Stimulated activated naive CD4-positive, alpha-beta T cell (primary cell): ENCODE data around the gene MORN2.
A peak's percentile ranks its signal among the peaks of the same experiment; 100 is the strongest.
"Not testable (repeated sequence)": the region's sequence is repeated elsewhere in the genome, so short reads cannot be mapped to it uniquely, and the experiment has no call there.

Source experiments
- DNase-seq, 6 experiments: peaks; one replicate each; lab custom pipeline; 2025; lab: John Stamatoyannopoulos, UW

MORN2 gene

DNA sequence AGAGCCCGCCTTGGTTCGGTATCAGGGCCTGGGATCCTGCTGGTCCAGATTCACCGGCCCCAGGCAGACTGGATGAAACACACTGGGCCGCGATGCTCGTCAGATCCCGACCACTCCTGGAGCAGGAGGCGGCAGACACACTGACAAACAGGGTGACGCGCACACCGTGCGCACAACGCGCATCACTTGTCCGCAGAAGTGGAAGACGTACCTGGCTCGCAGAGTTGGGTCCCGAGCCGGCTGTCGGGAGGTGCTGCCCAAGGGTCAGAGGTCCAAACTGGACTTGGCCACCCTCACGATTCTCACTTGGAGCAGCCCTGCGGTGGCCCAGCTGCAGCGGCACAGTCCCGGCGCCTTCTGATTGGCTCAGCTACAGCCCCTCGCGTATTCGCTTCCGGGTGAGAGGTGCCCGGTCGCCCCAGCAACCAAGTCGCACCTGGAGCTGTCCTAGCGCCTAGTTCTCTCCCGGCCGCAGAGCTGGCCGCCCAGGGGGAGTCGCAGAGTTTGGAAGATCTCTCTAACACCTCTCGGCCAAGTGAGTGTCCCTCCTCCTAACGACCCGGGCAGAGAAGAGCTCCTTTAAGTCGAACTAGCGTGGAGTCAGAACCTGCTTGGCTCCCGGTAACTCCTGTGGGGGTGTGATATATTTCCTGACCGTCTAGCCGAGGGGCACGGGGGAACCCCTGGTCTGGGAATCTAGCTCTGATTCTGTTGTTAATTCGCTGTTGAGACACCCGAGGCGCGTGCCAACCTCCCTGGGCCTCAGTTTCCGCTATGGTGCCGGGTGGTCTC lies at the start of gene MORN2, which contains the start of gene DHX57:
Gene MORN2, plus strand, starts transcription at position 401 of the 792 bp plus-strand sequence.
Gene DHX57, minus strand, starts transcription at position 359 of the 792 bp plus-strand sequence. CDS start 7,529 bp downstream, outside the sequence.
- peak; percentile 58 to 81 (median 71) for DNase-seq

DNA sequence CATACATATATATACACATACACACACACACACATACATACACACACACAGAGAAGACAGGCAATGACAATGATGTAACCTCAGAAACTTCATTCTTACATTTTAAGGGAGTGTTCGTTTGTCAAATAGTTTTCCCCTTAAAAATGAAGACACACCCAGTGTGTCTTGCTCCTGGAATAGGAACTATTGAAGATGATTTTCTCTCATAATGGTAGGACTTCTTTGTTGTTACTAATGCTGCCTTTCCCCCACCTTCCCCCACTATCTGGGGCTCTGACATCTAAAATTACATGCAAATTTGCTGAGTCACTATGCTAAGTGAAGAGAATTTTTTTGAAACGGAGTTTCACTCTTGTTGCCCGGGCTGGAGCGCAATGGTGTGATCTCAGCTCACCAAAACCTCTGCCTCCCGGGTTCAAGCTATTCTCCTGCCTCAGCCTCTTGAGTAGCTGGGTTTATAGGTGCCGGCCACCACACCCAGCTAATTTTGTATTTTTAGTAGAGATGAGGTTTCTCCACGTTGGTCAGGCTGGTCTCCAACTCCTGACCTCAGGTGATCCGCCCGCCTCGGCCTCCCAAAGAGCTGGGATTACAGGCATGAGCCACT lies 48.1 kb upstream of the MORN2 start:
- not testable (repeated sequence) for DNase-seq

DNA sequence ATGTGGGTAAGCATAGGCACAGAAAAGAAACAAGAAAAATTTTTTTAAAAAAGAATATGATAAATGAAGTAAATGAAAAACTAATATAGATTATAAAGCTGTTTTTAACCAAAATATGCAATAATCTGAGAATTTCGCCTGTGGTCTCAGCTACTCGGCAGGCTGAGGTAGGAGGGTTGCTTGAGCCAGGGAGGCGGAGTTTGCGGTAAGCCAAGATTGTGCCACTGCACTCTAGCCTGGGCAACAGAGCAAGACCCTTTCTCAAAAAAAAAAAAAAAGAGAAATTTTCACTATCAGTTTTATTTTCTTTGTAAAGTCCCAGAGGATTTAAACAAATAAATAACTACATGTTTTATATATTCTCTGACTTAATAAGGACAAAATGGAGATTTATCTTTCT lies 47.3 kb upstream of the MORN2 start:
- DNase-seq, result no peak

DNA sequence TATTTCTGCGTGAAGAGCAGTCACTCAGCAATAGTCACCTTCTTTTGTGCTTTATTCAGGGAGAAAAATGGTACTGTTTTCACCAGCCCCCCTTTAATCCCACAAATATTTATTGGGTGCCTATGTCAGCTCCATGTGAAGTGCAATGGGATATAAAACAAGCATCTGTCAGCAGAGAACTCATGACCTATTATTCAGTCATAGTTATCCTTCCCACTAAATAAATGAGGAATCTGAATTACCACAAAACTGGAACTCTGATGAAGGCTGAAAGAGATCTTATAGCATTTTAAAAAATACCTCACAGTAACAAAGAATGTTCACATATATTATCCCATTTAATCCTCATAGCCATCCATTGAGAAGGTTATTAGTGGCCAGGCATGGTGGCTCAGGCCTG lies 45.8 kb upstream of the MORN2 start:
- DNase-seq, result no peak

DNA sequence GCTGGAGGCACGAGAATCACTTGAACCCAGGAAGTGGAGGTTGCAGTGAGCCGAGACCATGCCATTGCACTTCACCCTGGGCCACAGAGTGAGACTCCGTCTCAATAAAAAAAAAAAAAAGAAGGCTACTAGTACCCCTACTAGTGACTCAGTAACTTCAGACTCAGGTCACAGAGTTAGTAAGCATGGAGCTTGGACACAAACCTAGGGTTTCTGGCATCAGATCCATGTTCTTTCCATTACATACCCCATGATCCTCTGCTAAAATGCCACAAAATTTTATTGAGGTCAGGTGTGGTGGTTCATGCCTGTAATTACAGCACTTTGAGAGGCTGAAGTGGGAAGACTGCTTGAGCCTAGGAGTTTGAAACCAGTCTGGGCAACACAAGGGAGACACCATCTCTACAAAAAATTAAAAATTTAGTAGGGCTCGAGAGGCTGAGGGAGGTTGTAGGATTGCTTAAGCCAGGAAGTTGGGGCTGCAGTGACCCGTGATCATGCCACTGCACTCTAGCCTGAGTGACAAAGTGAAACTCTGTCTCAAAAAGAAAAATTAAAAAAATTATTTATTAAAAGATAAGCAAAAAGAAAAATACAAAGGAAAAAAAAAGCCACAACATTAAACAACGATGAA lies 45.1 kb upstream of the MORN2 start:
- DNase-seq, result no peak

DNA sequence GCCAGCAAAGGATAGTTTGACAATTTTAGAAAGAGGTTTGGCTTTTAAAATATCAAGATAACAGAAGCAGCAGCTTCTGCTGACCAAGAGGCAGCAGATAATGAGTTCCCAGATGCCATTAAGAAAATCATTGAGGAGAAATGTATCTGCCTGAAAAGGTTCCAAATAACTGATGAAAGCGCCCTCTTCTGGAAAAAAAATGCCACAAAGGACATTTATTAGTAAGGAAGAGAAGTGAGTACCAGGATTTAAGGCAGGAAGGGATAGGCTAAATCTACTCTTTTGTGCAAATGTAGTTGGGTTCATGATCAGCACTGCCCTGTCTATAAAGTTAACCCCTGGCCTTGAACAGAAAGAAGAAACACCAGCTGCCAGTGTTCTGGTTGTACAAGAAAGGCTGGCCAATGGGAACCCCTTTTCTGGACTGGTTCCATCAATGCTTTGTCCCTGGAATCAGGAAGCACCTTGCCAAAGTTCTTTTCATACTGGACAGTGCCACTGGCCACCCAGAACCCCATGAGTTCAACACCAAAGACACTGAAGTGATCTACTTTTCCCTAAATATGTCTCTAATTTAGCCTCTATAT lies 40.7 kb upstream of the MORN2 start:
- peak in 1 of 6 experiments; percentile 8 for DNase-seq

DNA sequence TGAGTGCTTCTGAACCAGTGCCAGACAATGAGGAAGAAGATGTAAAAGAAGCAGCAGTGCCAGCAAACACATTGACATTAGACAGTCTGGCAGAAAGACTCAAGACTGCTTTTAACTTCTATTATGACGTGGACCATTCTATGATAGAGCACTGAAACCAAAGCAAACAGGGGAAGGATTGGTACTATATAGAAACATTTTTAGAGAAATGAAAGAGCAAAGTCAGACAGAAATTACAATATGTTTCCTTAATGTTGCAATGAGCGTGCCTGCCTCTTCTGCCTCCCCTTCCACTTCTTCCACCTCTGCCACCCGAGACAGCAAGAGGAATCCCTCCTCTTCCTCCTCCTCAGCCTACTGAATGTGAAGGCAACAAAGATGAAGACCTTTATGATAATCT lies 39.8 kb upstream of the MORN2 start:
- no peak for DNase-seq

DNA sequence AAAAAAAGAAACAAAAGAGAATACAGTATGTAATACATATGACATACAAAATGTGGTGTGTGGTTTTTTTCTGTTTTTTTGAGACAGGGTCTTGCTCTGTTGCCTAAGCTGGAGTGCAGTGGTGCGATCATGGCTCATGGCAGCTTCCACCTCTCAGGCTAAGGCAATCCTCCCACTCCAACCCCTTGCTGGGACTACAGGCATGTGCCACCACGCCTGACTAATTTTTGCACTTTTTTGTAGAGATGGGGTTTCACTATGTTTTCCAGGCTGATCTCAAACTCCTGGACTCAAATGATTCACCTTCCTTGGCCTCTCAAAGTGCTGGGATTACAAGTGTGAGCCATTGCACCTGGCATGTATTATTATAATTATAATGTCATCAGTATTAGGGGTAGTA lies 39.0 kb upstream of the MORN2 start:
- no peak for DNase-seq

DNA sequence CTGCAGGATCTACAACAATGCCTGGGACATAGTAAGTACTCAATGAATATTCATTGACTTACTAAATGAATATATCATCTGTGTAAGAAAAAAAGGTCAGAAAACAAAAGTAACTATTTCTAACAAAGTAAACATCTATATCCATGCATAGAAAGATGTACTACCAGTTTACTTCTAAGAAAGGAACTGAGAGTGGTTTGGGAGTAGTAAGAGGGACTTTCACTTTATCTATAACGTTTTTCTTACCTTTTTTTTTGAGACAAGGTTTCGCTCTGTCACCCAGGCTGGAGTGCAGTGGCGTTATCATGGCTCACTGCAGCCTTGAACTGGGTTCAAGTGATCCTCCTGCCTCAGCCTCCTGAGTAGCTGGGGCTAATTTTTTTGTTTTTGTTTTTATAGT lies 25.7 kb upstream of the MORN2 start:
- no peak for DNase-seq

DNA sequence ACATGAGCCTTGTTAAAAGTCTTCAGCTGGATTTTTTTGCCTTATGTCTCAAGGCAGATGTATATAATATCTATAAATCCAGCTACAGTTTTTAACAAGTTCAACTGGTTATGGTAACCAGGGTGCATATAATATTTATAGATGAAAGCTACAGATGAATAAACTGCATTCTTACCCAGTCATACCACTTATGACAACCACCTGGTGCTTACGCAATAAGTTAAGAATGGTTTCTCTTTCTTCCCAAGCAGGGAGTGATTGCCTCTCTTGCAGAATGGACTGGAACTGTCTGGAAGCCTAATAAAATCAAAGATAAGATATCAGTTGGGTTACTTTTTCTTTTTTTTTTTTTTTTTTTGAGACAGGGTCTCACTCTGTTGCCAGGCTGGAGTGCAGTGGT lies 19.6 kb upstream of the MORN2 start:
- DNase-seq, result no peak

DNA sequence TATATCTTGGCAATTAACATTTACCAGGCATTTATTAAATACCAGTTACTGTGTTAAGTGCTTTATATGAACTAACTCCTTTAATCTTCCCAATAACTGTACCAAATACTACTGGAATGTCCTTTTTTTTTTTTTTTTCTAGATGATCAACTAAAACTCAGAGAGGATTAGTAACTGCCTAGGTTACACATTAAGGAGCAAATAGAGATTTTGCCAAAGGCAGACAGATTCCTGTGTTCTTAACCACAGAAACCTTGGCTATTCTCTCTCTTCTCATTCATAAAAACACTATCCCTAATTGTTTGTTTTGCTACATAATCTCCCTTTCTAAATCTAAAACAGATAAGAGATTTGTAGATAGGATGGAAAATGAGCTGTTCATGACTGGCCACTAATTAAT lies 13.3 kb upstream of the MORN2 start:
- no peak for DNase-seq

DNA sequence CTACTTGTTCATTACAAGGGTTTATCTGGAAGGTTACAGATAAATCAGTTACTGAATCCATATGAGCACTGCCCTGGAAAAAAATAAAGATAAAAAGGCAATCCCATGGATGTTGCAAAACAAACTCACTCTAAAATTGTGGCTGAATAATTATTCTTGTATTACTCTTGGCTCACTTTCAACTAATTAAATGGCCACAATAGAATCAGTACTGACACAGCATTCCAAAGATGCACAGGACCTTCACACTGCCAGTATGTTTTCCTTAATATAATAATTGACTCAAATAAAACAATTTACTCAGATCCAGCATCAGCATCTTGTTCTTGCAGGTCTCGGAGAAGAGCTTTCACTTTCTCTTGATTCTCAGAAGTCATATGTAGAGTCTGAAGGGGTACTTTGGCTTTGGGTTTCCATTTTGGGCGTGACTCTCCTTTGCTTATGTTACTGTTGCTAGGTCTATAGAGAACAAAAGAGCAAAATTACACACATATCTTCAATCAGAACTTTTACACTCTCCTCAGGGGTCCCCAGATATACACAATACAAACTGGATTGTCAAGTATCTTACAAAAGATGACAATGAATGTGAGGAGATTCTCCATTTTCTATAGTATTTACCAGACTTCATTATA lies 12.6 kb upstream of the MORN2 start:
- no peak for DNase-seq

DNA sequence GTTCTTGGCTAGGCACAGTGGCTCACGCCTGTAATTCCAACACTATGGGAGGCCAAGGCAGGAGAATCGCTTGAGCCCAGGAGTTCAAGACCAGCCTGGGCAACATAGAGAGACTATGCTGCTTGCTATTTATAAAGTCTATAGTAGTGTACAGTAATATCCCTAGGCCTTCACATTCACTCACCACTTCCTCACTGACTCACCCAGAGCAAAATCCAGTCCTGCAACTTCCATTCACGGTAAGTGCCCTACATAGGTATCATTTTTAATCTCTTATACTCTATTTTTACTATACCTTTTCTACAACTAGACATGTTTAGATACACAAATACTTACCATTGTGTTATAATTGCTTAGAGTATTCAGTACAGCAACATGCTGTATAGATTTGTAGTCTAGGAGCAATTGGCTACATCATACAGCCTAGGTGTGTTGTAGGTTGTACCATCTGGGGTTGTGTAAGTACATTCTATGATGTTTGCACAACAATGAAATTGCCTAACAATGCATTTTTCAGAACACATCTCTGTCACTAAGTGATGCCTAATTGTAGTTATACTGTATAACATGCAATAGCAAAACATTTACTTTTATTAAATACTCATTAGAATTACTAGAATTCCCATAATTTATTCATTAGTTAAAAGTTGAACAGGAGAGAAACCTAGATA lies 8.9 kb upstream of the MORN2 start:
- DNase-seq, result no peak

DNA sequence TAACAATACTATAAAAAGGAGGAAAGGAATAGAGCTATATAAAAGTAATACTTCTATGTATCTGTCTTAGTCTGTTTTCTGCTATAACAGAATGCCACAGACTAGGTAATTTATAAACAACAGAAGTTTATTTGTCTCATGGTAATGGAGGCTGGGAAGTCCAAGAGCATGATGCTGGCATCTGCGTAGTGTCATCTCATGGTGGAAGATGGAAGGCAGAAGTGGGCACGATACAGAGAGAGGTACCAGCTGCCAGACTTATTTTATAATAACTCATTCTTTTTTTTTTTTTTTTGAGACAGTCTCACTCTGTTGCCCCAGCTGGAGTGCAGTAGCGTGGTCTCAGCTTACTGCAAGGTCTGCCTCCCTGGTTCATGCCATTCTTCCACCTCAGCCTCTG lies 4.3 kb upstream of the MORN2 start:
- DNase-seq, result no peak

DNA sequence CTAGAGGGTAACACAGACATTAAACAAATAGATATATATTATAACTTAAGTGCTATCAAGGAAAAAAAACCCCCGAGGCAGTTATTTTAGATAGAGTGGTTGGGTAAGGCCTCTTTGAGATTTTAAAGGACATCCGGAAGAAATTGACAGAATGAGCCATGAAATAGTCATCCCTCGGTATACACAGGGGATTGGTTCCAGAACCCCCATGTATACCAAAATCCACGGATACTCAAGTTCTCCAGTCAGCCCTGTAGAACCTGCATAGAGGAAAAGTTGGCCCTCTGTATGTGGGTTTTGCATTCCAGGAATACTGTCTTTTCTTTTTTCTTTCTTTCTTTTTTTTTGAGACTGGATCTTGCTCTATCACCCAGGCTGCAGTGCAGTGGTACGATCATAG lies 2.0 kb upstream of the MORN2 start:
- no peak for DNase-seq

DNA sequence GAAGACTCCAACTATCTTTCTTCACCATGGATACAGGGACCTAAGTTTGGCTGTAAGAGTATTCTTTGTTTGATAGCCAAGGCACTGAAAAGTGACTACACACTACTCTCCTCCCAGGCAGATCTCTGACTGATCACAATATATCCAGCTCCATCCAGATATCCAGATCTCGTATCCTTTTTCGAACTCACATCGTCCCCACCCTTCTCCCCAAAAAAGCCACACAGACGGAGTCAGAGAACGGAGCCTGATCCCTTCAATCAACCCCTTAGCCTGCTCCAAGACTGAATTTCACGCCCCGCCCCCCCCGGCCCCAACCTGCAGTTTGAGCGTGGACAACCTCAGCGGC lies 575 bp upstream of the MORN2 start:
- peak in 1 of 6 experiments; percentile 39 for DNase-seq

DNA sequence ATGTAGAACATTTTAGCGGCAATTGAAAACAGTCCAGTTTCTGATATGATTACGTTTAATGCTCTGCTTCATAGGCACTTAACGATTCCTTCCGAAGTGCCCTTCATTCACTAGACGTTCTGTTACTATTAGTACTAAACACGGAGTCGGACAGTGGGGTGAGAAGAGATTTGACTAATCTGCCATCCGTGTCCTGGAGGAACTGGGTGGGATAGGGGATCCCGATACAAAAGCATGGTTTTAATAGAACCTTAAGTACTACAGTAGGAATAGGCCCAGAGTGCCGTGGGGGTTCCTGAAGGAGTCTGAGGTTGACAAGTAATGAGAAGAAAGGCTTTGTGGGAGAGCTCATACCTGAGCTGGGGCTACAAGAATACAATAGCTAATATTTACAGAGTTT lies 631 bp downstream of the MORN2 start:
- DNase-seq, result no peak

DNA sequence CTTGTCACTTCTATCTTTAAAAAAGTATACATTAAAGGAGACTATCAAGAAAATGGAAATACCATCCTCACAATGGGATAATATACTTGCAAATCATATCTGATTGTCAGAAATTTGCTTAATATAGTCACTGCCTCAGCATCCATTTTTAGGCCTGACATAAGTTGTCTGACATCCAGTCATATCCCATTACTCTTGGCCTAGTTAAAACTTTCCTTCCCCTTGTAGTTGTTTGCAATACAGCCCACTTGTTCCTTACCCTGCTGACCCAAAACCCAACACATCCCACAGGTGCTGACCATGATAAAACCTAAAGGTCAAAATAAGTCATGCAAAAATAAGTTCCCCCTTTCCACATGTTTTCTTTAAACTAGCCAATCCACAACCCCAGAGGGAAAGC lies 10.3 kb downstream of the MORN2 start:
- DNase-seq, result no peak

DNA sequence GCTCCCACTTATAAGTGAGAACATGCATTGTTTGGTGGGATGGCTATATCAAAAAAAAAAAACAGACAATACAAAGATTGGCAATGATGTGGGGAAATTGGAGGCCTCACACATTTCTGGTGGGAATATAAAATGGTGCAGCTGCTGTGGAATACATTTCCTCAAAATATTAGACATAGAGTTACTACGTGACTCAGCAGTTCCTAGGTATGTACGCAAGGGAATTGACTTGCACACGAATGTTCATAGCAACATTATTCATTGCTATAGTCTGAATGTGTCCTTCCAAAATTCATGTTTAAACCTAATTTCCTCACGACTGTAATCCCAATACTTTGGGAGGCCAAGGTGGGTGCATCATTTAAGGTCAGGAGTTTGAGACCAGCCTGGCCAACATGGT lies 11.6 kb downstream of the MORN2 start:
- DNase-seq, result no peak

DNA sequence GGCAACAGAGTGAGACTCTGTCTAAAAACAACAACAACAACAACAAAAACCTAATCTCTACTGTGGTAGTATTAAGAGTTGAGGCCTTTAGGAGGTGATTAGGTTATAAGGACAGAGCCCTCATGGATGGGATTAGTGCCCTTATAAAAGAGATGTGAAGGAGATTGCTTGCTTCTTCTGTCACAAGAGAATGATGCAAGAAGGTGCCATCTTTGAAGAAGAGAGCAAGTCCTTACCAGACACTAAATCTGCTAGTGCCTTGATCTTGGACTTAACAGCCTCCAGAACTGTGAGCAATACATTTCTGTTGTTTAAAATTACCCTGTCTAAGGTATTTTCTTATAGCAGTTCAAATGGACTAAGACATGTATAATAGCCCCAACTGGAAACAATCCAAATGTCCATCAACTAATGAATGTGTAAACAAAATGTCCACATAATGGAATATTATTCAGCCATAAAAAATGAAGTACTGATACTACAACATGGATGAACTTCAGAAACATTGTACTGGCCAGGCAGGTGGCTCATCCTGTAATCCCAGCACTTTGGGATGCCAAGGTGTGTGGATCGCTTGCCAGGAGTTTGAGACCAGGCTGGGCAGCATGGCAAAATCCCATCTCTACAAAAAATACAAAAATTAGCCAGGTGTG lies 12.3 kb downstream of the MORN2 start:
- DNase-seq, result no peak

DNA sequence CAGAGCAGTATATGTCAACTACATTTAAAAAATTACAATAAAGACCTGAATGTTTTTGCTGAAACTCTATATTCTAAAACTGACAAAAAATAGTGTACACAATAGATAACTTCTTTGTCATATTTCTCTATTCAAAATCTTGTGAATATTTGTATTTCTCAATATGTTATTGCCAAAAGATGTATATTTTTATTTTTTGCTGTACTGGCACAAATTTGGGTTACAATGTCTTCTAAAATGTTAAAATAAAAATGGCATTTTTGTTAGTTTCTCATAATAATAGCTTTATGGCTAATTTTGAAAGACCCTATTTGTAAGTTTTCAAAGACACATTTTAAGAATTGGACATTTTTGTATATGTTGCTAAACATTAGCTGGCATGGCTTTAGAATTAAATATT lies 13.3 kb downstream of the MORN2 start:
- no peak for DNase-seq
